Endodermal cell (in vitro differentiated cells): Measurements from ENCODE around the gene PAX8. TPM values are rescaled to one million over a fixed set of nuclear protein-coding genes. Genes with fewer than 3 reads are reported as not detected.

Experiments
- DNase-seq: peaks from one replicate; pipeline ENCODE4 v3.0.0-alpha.2; 2017
- H3K27ac ChIP-seq: 2 replicates; pipeline ENCODE4 v1.5.1; 2013; ENCODE audit warnings: mild to moderate bottlenecking, low read depth, low read length, moderate library complexity
- H3K27me3 ChIP-seq: 2 replicates; pipeline ENCODE4 v1.6.1; 2013; ENCODE audit warnings: mild to moderate bottlenecking, low read length, moderate library complexity; ENCODE audit not compliant: insufficient read depth, control insufficient read depth, poor library complexity, severe bottlenecking
- H3K36me3 ChIP-seq: 2 replicates; pipeline ENCODE4 v1.7.0; 2013; ENCODE audit warnings: mild to moderate bottlenecking, low read length, moderate library complexity; ENCODE audit not compliant: control insufficient read depth, insufficient read depth
- H3K4me1 ChIP-seq: one replicate; pipeline ENCODE4 v1.7.0; 2013; ENCODE audit warnings: low read length; ENCODE audit not compliant: control insufficient read depth, insufficient read depth
- H3K4me3 ChIP-seq: 2 replicates; pipeline ENCODE4 v1.5.1; 2013; ENCODE audit warnings: mild to moderate bottlenecking, low read length, moderate library complexity
- H3K9ac ChIP-seq: 2 replicates; pipeline ENCODE4 v1.6.1; 2013; ENCODE audit warnings: mild to moderate bottlenecking, low read length, moderate library complexity; ENCODE audit not compliant: poor library complexity, severe bottlenecking; ENCODE audit errors: extremely low read depth
- H3K9me3 ChIP-seq: 2 replicates; pipeline ENCODE4 v1.6.1; 2013; ENCODE audit warnings: mild to moderate bottlenecking, low read length, moderate library complexity; ENCODE audit not compliant: control insufficient read depth
- H3K27ac Mint-ChIP-seq: 2 replicates; pipeline ENCODE4 v1.8.0; 2020; ENCODE audit warnings: mixed read lengths
- H3K27me3 Mint-ChIP-seq: 2 replicates; pipeline ENCODE4 v1.8.0; 2021; ENCODE audit warnings: mild to moderate bottlenecking, mixed read lengths; ENCODE audit not compliant: insufficient read depth
- H3K36me3 Mint-ChIP-seq: 2 replicates; pipeline ENCODE4 v1.8.0; 2020; ENCODE audit warnings: low read depth, mixed read lengths
- H3K4me1 Mint-ChIP-seq: 2 replicates; pipeline ENCODE4 v1.8.0; 2020; ENCODE audit warnings: mixed read lengths
- H3K4me3 Mint-ChIP-seq: 2 replicates; pipeline ENCODE4 v1.8.0; 2020; ENCODE audit warnings: mild to moderate bottlenecking, moderate library complexity, mixed read lengths
- H3K9me3 Mint-ChIP-seq: 2 replicates; pipeline ENCODE4 v1.8.0; 2020; ENCODE audit warnings: mild to moderate bottlenecking, mixed read lengths
- CTCF ChIP-seq: fragments of 200-600 bp; sonication (generic); conservative IDR thresholded peaks from 2 replicates; pipeline ENCODE4 v1.5.0; 2021; ENCODE audit warnings: antibody characterized with exemption, mild to moderate bottlenecking
- WGBS, 2 experiments: methylation state at CpG; one replicate each; pipeline versions ENCODE4 v1.1.5 to v1.1.7; 2013; ENCODE audit warnings: missing lambda C conversion rate in 2 of 2, mixed read lengths in 1 of 2; ENCODE audit not compliant: insufficient coverage in 1 of 2, insufficient read length in 1 of 2; 5-methylcytosine and 5-hydroxymethylcytosine counted together
- total RNA-seq, 2 donors: library from RNA; stranded (reverse); fragmentation: NEBNext Ultra II Directional in 1 of 2; extraction: Animal tissue kit (Norgen Biotek cat#: 25700) in 1 of 2; gene quantifications; 2 replicates in 1 of 2; 3 replicates in 1 of 2; pipeline ENCODE4 v1.2.1, GENCODE V29; 2021

PAX8 gene
- total RNA-seq, 2 donors from 2014 or later: 0.09 to 0.11 TPM

DNA sequence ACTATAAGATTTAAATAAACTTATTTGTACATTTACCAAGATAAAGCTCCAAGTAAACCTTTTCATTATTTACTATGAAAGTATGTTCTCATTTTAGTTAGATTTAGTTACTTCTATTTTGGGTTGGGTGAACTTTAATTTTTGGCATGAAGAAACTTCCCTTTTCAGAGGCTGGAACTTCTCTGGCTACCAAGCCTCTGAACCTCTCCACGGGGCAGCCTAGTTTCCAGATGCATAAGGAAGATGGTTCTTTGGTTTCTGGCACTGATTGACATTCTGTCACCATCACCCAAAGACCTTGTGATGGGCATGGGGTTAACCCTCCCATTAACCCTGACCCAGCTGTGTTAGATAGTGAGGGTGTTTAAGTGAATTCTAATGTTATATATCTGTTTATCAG lies 87.8 kb downstream of the PAX8 start:
- Histone ChIP-seq H3K27ac (no peak overlapping the region), H3K27me3 (peaks cover 3% of the 10 kb centered on the region), H3K4me3 (no peak overlapping the region), H3K4me1 (no peaks in the 10 kb centered on the region), H3K9ac (no peak overlapping the region), H3K9me3 (no peaks in the 10 kb centered on the region), H3K36me3 (no peaks in the 10 kb centered on the region)
- DNase-seq: no peak
- no peak for TF ChIP-seq CTCF
- H3K27ac Mint-ChIP-seq: no peak overlapping the region
- peaks cover 6% of the 10 kb centered on the region for H3K4me1 Mint-ChIP-seq
- H3K27me3 Mint-ChIP-seq: peaks cover 6% of the 10 kb centered on the region
- H3K4me3 Mint-ChIP-seq: no peak overlapping the region
- no peaks in the 10 kb centered on the region for H3K36me3 Mint-ChIP-seq
- WGBS, 2 experiments: 94 to 100% methylated on average over 1 of the region's 1 CpG
- no peaks in the 10 kb centered on the region for H3K9me3 Mint-ChIP-seq

DNA sequence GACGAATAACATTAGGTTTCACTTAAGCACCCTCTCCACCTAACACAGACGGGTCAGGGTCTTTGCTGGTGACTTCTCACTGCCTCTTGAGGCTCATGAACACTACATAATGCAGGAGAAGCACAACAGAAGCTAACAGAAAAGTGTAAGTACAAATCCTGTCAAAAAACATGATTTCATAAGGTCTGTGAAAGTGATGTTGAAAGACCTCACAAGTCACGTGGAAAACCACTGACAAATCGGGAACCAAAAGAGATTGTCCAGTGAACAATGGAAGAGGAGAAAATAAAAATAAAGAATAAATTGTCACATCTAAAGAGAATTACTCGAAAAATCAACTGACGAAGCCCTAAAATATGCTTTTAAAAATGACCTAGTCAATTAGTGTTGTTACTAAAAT lies 91.0 kb downstream of the PAX8 start:
- Histone ChIP-seq H3K27me3 (no peaks in the 10 kb centered on the region), H3K36me3 (no peaks in the 10 kb centered on the region), H3K4me3 (no peak overlapping the region), H3K4me1 (peaks cover 4% of the 10 kb centered on the region), H3K9ac (no peak overlapping the region), H3K27ac (peak overlapping the region; percentile 2), H3K9me3 (no peaks in the 10 kb centered on the region)
- Mint-ChIP-seq H3K36me3 (no peaks in the 10 kb centered on the region), H3K9me3 (no peaks in the 10 kb centered on the region), H3K4me3 (no peak overlapping the region), H3K27me3 (no peaks in the 10 kb centered on the region), H3K27ac (no peak overlapping the region), H3K4me1 (peaks cover 11% of the 10 kb centered on the region)
- no peak for TF ChIP-seq CTCF
- no peak for DNase-seq
- WGBS, 2 experiments: 89 to 97% methylated on average over 3 to 6 of the region's 6 CpGs

DNA sequence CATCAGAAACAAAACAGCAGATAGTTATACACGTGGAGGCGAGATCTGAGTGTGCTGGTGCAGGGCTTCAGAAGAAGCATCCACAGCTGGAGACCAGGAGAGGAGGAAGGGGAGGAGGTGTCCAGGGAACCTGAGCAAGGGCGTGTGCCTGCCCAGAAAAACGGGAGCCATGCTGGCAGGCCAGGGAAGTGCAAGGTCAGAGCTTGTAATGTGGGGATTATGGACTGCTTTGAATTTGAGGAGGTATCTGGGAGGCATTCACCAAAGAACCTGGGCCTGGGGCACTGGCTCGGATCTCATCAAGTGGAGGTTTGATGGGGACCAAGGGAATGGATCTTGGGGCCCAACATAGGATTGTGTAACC lies 92.3 kb downstream of the PAX8 start:
- Mint-ChIP-seq H3K4me1 (peaks cover 11% of the 10 kb centered on the region), H3K27me3 (peaks cover 2% of the 10 kb centered on the region), H3K36me3 (no peaks in the 10 kb centered on the region), H3K27ac (no peak overlapping the region), H3K4me3 (no peak overlapping the region), H3K9me3 (no peaks in the 10 kb centered on the region)
- no peak for TF ChIP-seq CTCF
- no peaks in the 10 kb centered on the region for H3K36me3 ChIP-seq
- 86 to 94% methylated on average over 3 to 5 of the region's 5 CpGs for WGBS, 2 experiments
- no peak for DNase-seq
- no peak overlapping the region for H3K4me3 ChIP-seq
- peaks cover 5% of the 10 kb centered on the region for H3K4me1 ChIP-seq
- H3K27me3 ChIP-seq: no peaks in the 10 kb centered on the region
- H3K9me3 ChIP-seq: no peaks in the 10 kb centered on the region
- no peak overlapping the region for H3K9ac ChIP-seq
- no peak overlapping the region for H3K27ac ChIP-seq
